Mesodermal cell (in vitro differentiated cells): ENCODE measurements around the gene MIER2.

ENCODE experiments used
- H3K27ac ChIP-seq: 2 replicates; pipeline ENCODE4 v1.7.0; 2013; ENCODE audit warnings: mild to moderate bottlenecking, low read depth, low read length, moderate library complexity; ENCODE audit not compliant: severe bottlenecking
- H3K36me3 ChIP-seq: 2 replicates; pipeline ENCODE4 v1.7.1; 2013; ENCODE audit warnings: mild to moderate bottlenecking, low read length, moderate library complexity; ENCODE audit not compliant: control insufficient read depth, insufficient read depth
- H3K4me1 ChIP-seq: one replicate; pipeline ENCODE4 v1.7.1; 2013; ENCODE audit warnings: mild to moderate bottlenecking, low read length; ENCODE audit not compliant: insufficient read depth, control insufficient read depth, poor library complexity, severe bottlenecking
- H3K4me3 ChIP-seq: 2 replicates; pipeline ENCODE4 v1.7.0; 2013; ENCODE audit warnings: low read length, control low read depth, mild to moderate bottlenecking; ENCODE audit not compliant: insufficient read depth, poor library complexity, severe bottlenecking; ENCODE audit errors: extremely low read depth
- H3K9me3 ChIP-seq: 2 replicates; pipeline ENCODE4 v1.7.1; 2013; ENCODE audit warnings: mild to moderate bottlenecking, low read length, moderate library complexity; ENCODE audit not compliant: control insufficient read depth
- WGBS, 2 experiments: methylation state at CpG; one replicate each; pipeline ENCODE4 v1.1.5; 2013; ENCODE audit warnings: missing lambda C conversion rate in 2 of 2; ENCODE audit not compliant: insufficient coverage in 2 of 2; 5-methylcytosine and 5-hydroxymethylcytosine counted together

The MIER2 gene

DNA sequence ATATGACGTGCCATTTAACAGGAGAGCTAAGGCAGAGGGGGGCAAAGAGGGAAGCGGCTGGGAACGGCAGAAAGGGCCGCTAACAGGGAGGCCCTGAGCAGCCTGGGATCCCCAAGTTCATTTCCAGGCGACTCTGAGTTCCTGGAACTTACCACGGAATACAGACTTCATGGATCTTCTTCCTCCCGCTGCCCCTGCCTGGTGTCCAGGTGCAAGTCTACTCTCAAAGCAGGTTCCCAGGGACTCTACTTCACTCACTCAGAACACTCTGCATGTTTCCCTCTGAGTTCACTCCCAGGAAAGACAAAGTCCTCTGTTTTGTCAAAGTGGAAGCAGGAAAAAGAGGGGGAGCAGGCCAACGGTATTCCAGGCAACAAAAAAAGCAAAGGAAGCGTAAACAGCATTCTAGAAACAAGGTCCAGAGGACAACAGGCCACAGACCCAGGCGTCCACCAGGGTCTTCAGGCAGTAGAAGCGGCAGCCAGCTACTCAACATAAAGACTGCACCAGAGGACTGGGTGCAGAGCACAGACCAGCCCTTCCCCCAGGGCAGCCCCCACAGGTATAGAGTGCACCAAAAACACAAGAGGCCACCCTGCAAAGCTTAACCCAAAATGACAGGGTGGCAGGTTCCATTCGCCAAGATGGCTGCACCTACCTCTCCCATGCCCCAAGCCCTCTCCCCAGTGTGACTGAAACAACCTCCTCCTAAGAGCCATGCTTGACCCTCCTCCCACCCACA is 3.0 kb downstream of the MIER2 start:
- peak overlapping the region; percentile 14 for H3K4me3 ChIP-seq
- peaks cover 16% of the 10 kb centered on the region for H3K4me1 ChIP-seq
- peaks cover 38% of the 10 kb centered on the region for H3K36me3 ChIP-seq
- no peak overlapping the region for H3K27ac ChIP-seq
- 89% methylated on average over 11 to 12 of the region's 12 CpGs for WGBS, 2 experiments
- H3K9me3 ChIP-seq, result peaks cover 6% of the 10 kb centered on the region

DNA sequence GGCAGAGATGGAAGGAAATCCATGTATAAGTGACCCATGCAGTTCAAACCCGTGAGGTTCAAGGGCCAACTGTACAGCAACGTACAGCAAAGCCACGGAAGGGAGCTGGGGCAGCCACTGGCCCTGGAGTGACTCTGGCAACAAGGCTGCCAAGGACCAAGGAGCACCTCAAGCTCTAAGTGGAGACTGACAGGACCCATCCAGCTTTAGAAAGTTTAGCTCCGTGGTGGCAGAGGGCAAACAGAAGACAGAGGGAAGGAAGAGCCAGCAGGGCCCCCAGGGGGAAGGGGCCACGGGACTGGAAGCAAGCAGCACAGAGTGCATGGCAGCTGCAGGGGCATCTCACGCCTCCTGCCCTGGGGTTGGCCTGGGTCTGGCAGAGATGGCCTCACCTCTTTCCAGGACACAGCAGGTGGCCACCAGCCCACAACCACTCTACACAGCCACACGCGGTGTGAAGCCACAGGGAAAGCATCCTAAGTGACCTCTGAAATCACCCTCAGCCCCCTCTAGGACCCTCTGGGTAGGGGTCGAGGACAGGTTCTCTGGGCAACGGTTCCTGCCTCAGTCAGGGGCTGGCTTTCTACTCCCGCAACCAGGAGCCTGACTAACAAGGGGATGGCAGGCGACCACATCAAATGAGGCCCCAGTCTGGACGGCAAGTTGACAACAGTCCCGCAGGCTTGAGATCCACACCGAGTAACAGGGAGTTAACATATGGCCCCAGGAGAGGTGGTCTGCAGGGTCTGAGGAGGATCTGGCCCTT is 3.8 kb downstream of the MIER2 start:
- peaks cover 6% of the 10 kb centered on the region for H3K9me3 ChIP-seq
- H3K4me3 ChIP-seq, result no peak overlapping the region
- peaks cover 16% of the 10 kb centered on the region for H3K4me1 ChIP-seq
- no peak overlapping the region for H3K27ac ChIP-seq
- H3K36me3 ChIP-seq, result peaks cover 46% of the 10 kb centered on the region
- 90 to 91% methylated on average over 13 to 14 of the region's 15 CpGs for WGBS, 2 experiments

- no peak overlapping the region for H3K4me3 ChIP-seq
- H3K4me1 ChIP-seq, result peaks cover 28% of the 10 kb centered on the region
- H3K9me3 ChIP-seq, result no peaks in the 10 kb centered on the region
- H3K27ac ChIP-seq, result no peak overlapping the region
- H3K36me3 ChIP-seq, result peaks cover 59% of the 10 kb centered on the region
- 92 to 93% methylated on average over 10 of the region's 10 CpGs for WGBS, 2 experiments
Observed at GRCh38 chr19:339262-339887, 5.2 kb downstream of the MIER2 start.

DNA sequence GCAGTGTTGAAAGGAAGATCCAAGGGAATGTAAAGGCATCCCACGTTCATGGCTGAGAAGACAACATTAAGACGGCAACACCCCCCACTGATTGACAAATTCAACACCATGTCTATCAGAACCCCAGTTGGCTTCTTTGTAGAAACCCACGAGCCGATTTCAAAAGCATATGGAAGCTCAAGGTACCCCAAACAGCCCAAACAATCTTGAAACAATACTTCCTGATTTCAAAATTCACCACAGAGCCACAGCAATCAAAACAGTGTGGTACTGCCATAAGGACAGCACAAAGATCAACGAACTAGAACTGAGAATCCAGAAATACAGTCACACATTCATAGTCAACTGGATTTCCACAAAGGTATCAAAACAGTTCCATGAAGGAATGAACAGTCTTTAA is 6.2 kb downstream of the MIER2 start:
- Histone ChIP-seq H3K4me1 (peaks cover 27% of the 10 kb centered on the region), H3K27ac (no peak overlapping the region), H3K9me3 (no peaks in the 10 kb centered on the region), H3K4me3 (no peak overlapping the region), H3K36me3 (peaks cover 65% of the 10 kb centered on the region)
- WGBS, 2 experiments, result 100% methylated on average over 2 to 4 of the region's 5 CpGs

GRCh38 chr19:336067-336614 is 8.5 kb downstream of the MIER2 start:
- Histone ChIP-seq H3K4me3 (no peak overlapping the region), H3K9me3 (no peaks in the 10 kb centered on the region), H3K36me3 (peaks cover 62% of the 10 kb centered on the region), H3K27ac (no peak overlapping the region), H3K4me1 (peaks cover 13% of the 10 kb centered on the region)
- 95 to 96% methylated on average over 16 to 19 of the region's 20 CpGs for WGBS, 2 experiments

DNA sequence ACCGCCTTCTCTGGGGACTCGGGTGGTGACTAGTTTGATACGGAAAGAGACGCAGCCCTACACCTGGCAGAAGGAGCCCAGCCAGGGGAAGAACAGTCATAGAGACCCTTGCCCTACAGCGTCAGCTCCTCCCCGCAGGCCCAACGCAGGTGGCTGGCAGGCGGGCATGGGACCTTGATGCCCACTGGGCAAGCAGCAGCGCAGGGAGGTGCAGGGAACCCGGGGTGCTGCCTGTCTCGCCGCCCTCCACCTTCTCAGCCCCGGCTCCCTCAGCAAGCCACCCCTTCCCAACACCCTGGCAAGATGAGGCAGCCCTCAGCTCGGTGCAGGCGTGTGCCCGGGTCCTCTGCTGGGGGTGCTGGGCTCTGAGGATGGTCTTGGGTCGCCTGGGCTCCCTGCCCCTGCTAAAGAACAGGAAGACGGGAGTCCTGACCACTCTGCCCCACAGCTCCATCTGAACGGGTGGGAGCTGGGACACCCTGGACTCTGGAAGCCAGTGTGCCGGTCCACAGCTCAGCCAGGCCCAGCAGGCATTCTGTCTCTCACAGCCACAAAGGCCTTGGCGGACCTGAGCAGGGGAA is 9.0 kb downstream of the MIER2 start:
- Histone ChIP-seq H3K4me3 (no peak overlapping the region), H3K4me1 (peaks cover 13% of the 10 kb centered on the region), H3K36me3 (peaks cover 63% of the 10 kb centered on the region), H3K9me3 (no peaks in the 10 kb centered on the region), H3K27ac (no peak overlapping the region)
- 93% methylated on average over 19 to 21 of the region's 21 CpGs for WGBS, 2 experiments

DNA sequence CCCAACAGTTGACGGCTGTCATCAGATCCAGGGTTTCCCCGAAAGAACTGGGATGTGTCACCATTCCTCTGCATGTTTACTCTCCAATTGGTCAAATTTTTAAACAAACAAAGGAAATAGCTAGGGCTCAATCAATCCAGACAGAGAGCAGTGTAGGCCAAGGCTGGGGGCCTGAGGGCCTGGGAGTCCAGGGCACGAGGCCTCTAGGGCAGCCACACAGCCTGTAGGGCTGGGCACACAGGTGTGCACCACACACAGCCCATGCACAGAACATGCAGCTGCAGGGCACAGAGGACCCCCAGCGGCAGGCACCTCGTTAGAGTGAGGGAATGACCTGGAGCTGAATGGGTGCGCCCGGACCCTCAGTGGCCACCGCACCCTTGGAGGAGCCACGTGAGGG is 9.5 kb downstream of the MIER2 start:
- 82 to 98% methylated on average over 8 to 9 of the region's 9 CpGs for WGBS, 2 experiments
- Histone ChIP-seq H3K4me3 (no peak overlapping the region), H3K27ac (no peak overlapping the region), H3K36me3 (peaks cover 63% of the 10 kb centered on the region), H3K4me1 (peaks cover 13% of the 10 kb centered on the region), H3K9me3 (peaks cover under 1% of the 10 kb centered on the region)

- H3K4me3 ChIP-seq, result no peak overlapping the region
- H3K27ac ChIP-seq, result no peak overlapping the region
- peaks cover 4% of the 10 kb centered on the region for H3K9me3 ChIP-seq
- peaks cover 63% of the 10 kb centered on the region for H3K36me3 ChIP-seq
- WGBS, 2 experiments, result 96 to 98% methylated on average over 16 to 19 of the region's 19 CpGs
- H3K4me1 ChIP-seq, result peaks cover 13% of the 10 kb centered on the region
Observed at GRCh38 chr19:334296-335071, 10.1 kb downstream of the MIER2 start.

DNA sequence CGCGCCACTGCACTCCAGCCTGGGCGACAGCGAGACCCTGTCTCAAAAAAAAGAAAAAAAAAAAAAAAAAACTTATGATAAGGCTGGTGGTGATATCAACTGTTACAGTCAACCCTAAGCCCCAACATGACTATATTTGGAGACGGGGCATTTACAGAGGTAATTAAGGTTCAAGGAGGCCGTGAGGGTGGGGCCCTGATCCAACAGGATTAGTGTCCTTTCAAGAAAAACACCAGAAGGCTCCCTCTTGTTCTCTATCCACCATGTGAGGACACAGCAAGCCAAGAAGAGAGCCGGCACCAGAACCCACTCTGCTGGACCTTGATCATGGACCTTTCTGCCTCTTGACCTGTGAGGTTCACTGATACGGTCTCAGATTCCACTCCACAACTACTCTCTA is 14.1 kb downstream of the MIER2 start:
- Histone ChIP-seq H3K9me3 (peaks cover 25% of the 10 kb centered on the region), H3K36me3 (peaks cover 85% of the 10 kb centered on the region)
- 93 to 96% methylated on average over 3 to 4 of the region's 8 CpGs for WGBS, 2 experiments

GRCh38 chr19:329876-330275 is 14.7 kb downstream of the MIER2 start:
- Histone ChIP-seq H3K9me3 (peaks cover 25% of the 10 kb centered on the region), H3K4me3 (no peak overlapping the region), H3K27ac (no peak overlapping the region), H3K4me1 (peaks cover 6% of the 10 kb centered on the region), H3K36me3 (peaks cover 86% of the 10 kb centered on the region)
- WGBS, 2 experiments, result 94 to 96% methylated on average over 7 of the region's 7 CpGs

More for the DNA sequence above, 14.1 kb downstream of the MIER2 start:
- Histone ChIP-seq H3K4me3 (no peak overlapping the region), H3K4me1 (peaks cover 12% of the 10 kb centered on the region), H3K27ac (no peak overlapping the region)
